IMR-90 (cell line): Measurements from ENCODE around the gene ST6GALNAC5.

ENCODE experiments used
- CEBPB ChIP-seq: IDR thresholded peaks from 2 replicates; pipeline ENCODE4 v1.6.1; 2012; ENCODE audit warnings: low read depth, low read length, improper control_type of control experiment
- CHD1 ChIP-seq: IDR thresholded peaks from 2 replicates; pipeline ENCODE4 v1.6.1; 2012; ENCODE audit warnings: low read depth, low read length, improper control_type of control experiment
- CTCF ChIP-seq: conservative IDR thresholded peaks from 2 replicates; pipeline ENCODE4 v1.5.1; 2012; ENCODE audit warnings: mild to moderate bottlenecking, low read depth, low read length, improper control_type of control experiment
- FOS ChIP-seq: fragments of 150-350 bp; IDR thresholded peaks from 2 replicates; pipeline ENCODE4 v1.6.1; 2016; ENCODE audit warnings: low read depth, low read length
- POLR2A ChIP-seq: IDR thresholded peaks from 2 replicates; pipeline ENCODE4 v1.6.1; 2012; ENCODE audit warnings: mild to moderate bottlenecking, low read depth, low read length
- RFX5 ChIP-seq: IDR thresholded peaks from 2 replicates; pipeline ENCODE4 v1.8.0; 2012; ENCODE audit warnings: low read depth, mild to moderate bottlenecking, low read length, moderate library complexity
- SMC3 ChIP-seq: fragments of 150-350 bp; IDR thresholded peaks from 2 replicates; pipeline ENCODE4 v1.6.1; 2016; ENCODE audit warnings: low read depth, mild to moderate bottlenecking, antibody characterized with exemption, low read length, moderate library complexity

GRCh38 chr1:77025599-77025998 lies 158.3 kb downstream of the ST6GALNAC5 start:
- no peak for TF ChIP-seq CTCF
- TF ChIP-seq CHD1 = no peak
- no peak for TF ChIP-seq POLR2A
- TF ChIP-seq RFX5 = no peak
- TF ChIP-seq FOS = no peak
- no peak for TF ChIP-seq CEBPB
- TF ChIP-seq SMC3 = no peak
